Lower leg skin (tissue), 3 donors: Measurements from ENCODE around the gene P2RY11.

Source experiments
- CTCF ChIP-seq, 3 donors: fragments of 450-650 bp; IDR thresholded peaks; one replicate each; pipeline ENCODE4 v1.5.1; 2016; ENCODE audit warnings: antibody characterized with exemption in 3 of 3, mild to moderate bottlenecking in 3 of 3, moderate library complexity in 2 of 3
- POLR2A ChIP-seq, 2 donors: fragments of 450-650 bp; IDR thresholded peaks; one replicate each; pipeline ENCODE4 v1.6.1; 2016 to 2017; ENCODE audit warnings: antibody characterized with exemption in 2 of 2, mild to moderate bottlenecking in 1 of 2, moderate library complexity in 1 of 2

GRCh38 chr19:10126213-10126639 is 14.7 kb downstream of the P2RY11 start:
- no peak for TF ChIP-seq CTCF (IDR thresholded peaks at IDR 0.05)
- no peak for TF ChIP-seq POLR2A (IDR thresholded peaks at IDR 0.05)
